CD4-positive, alpha-beta T cell treated with Interleukin-15 for 4 hours (primary cell): ENCODE data around the gene E2F1.
"Not testable (repeated sequence)": the region's sequence is repeated elsewhere in the genome, so short reads cannot be mapped to it uniquely, and the experiment has no call there.

Experiments used
- DNase-seq: peaks from one replicate; pipeline ENCODE4 v3.0.0-alpha.2; 2020; ENCODE audit warnings: low spot score

The E2F1 gene

GRCh38 chr20:33657704-33658095, 28.5 kb downstream of the E2F1 start:
- DNase-seq, result no peak

- DNase-seq, result no peak
These were observed 29.1 kb downstream of the E2F1 start for GRCh38 chr20:33656783-33657703.

- no peak for DNase-seq
These were observed 30.0 kb downstream of the E2F1 start for GRCh38 chr20:33656010-33656782.

GRCh38 chr20:33655164-33655563, 31.0 kb downstream of the E2F1 start:
- no peak for DNase-seq

- DNase-seq, result no peak
These were observed 31.5 kb downstream of the E2F1 start for GRCh38 chr20:33654680-33655161.

GRCh38 chr20:33653900-33654596, 32.1 kb downstream of the E2F1 start:
- no peak for DNase-seq

- peak; percentile 31 for DNase-seq
These were observed 32.8 kb downstream of the E2F1 start for GRCh38 chr20:33653218-33653899.

- DNase-seq, result no peak
These were observed 34.6 kb downstream of the E2F1 start for GRCh38 chr20:33651562-33652048.

GRCh38 chr20:33650753-33651561, 35.2 kb downstream of the E2F1 start:
- DNase-seq, result no peak

- DNase-seq, result no peak
These were observed 36.0 kb downstream of the E2F1 start for GRCh38 chr20:33650111-33650752.

- DNase-seq, result no peak
These were observed 36.9 kb downstream of the E2F1 start for GRCh38 chr20:33649201-33649681.

GRCh38 chr20:33648396-33649004, 37.7 kb downstream of the E2F1 start:
- no peak for DNase-seq

- no peak for DNase-seq
These were observed 38.4 kb downstream of the E2F1 start for GRCh38 chr20:33647603-33648395.

GRCh38 chr20:33646959-33647602, 39.1 kb downstream of the E2F1 start:
- DNase-seq, result not testable (repeated sequence)

- no peak for DNase-seq
These were observed 40.0 kb downstream of the E2F1 start for GRCh38 chr20:33646191-33646590.

GRCh38 chr20:33645396-33645795, 40.8 kb downstream of the E2F1 start:
- no peak for DNase-seq

- DNase-seq, result no peak
These were observed 41.2 kb downstream of the E2F1 start for GRCh38 chr20:33645072-33645358.

- DNase-seq, result no peak
These were observed 41.7 kb downstream of the E2F1 start for GRCh38 chr20:33644313-33645071.
